ENCODE results near the gene TDP1.
A peak's percentile ranks its signal among the peaks of the same experiment; 100 is the strongest.

TDP1 gene

DNA sequence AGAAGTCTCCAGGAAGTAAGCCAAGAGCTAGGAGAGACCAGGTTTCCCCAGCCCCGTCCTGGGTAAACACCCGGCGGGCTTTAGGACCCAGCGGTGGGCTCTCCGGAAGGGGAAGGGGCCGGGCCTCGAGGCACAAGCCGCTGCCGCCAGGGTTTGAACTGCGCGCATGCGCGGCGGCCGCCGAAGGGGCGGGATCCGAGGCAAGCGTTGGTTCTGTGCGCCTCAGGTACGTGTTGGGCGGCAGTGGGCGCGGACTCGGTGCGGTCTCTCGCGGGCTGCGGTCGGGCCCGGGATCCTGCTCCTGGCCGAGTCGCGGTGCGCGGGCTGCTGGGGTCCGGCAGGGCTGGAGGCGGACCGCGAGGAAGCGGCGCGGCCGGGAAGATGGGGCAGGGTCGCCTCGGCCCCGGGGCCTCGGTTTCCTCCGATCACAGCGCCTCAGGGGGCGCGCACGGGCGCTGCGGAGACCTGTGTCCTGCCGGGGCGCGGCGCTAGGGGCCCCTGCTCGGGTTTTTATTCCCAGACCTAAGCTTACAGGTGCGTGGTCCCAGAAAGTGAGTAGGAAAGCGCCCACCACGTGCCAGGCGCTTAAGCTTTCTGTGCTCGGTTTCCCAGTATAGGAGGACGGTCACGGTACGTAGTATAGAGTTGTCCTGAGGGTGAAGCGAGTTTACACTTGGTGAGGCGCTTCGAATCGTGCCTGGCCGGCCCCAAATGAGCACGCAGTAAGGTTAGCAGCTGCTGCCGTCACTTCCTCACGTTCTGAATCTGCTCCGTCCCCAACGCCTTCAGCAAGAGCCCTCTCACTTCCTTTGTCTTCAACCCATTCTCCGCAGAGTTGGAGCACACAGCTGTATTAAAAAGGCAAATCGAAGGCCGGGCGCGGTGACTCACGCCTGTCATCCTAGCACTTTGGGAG lies at the start of gene TDP1:
Gene TDP1 (plus strand): TSS at position 183 of the 916 bp plus-strand sequence. CDS start 7,188 bp downstream, outside the sequence.
- DNase-seq: peak; percentile 94

DNA sequence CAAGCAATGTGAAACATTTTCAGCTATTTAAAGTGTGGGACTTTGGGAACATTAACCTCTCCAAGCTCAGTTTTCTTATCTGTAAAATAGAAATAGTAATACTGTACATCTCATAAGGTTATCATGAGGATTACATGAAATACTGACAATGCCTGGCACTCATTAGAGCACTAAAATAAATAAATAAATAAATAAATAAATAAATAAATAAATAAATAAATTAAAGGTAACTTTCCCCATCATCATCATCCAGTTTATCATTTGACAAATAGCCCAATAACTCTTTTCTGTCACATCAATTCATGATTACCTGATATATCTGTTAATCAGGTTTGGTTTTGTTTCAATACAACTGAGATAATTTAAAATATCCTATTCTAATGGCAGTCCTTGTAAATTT lies 49.7 kb upstream of the TDP1 start:
- DNase-seq: no peak

DNA sequence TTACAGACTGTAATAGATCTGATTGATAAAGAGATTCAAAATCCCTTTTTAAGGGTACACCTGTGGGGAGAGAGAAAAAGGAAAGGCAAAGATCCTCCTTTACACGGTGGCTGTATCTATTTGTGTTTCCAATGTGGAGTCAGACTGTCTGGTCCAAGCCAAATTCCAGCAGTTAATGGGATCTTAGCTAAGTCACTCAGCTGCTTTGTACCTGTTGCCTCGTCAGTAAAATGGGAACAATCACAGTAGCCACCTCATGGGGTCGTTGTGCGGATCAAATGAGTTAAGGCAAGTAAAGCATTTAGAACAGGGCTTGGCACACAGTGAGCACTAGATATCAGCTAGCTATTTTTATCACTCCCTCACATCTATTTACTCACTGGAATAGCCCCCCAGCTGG lies 48.1 kb upstream of the TDP1 start:
- no peak for DNase-seq

DNA sequence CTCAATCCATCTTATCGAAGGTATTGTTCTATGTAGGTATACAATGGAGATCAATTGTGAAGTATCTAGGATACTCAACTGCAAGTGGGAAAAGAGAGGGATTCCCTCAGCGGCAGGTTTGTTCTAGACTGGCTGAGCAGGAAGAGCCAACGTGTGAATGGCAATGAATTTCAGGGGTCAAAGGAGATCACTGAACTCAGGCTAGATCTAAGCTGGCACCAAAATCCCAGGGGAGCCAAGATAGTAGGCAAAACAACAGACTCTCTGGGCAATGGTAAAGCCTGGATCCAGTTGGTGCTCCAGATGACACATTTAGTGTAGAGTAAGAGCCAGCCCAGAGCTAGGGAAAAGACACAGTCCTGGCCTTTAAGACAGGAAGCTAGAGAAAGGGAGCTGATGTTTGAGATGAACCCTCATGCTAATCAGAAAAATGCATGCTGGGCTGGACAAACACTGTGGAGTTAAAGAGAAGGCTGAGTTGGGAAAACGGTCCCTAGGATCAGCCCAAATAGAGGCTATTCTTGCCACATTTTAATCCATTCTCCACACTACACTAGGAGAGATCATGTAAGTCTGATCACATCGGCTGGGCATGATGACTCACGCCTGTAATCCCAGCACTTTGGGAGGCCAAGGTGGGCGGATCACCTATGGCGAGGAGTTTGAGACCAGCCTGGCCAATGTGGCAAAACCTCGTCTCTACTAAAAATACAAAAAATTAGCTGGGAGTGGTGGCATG lies 46.8 kb upstream of the TDP1 start:
- no peak for DNase-seq

DNA sequence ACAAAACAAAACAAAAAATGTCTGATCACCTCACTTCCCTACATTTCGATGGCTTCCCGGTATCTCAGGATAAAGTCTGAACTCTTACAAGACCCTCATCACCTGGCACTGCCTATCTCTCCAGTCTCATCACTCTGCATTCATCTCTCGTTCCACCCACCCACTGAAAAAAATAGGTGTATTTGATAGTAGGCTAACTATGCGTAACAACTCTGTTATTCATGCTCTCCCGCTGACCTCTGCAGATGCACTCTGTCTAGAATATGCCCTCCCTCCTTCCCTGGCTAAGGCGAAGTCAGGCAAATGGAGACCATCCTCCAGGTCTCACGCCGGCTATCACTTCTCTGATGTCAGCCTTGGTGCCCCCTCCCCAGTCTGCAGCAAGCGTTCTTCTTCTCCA lies 46.1 kb upstream of the TDP1 start:
- DNase-seq: no peak

DNA sequence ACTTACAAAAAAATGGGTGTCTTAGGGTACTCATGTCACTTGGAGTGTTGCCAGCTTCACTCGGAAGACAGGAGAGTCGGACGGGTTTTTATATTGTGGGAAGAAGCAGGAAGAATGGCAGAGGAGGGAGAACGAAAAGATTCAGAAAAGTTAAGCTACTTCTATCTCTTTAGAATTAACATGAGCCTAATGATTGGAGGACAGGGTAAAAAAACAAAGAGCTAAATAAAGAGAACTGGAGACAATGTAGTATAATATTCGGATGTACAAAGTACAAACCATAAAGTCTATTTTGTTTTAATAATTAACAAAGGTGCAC lies 45.1 kb upstream of the TDP1 start:
- DNase-seq: no peak

DNA sequence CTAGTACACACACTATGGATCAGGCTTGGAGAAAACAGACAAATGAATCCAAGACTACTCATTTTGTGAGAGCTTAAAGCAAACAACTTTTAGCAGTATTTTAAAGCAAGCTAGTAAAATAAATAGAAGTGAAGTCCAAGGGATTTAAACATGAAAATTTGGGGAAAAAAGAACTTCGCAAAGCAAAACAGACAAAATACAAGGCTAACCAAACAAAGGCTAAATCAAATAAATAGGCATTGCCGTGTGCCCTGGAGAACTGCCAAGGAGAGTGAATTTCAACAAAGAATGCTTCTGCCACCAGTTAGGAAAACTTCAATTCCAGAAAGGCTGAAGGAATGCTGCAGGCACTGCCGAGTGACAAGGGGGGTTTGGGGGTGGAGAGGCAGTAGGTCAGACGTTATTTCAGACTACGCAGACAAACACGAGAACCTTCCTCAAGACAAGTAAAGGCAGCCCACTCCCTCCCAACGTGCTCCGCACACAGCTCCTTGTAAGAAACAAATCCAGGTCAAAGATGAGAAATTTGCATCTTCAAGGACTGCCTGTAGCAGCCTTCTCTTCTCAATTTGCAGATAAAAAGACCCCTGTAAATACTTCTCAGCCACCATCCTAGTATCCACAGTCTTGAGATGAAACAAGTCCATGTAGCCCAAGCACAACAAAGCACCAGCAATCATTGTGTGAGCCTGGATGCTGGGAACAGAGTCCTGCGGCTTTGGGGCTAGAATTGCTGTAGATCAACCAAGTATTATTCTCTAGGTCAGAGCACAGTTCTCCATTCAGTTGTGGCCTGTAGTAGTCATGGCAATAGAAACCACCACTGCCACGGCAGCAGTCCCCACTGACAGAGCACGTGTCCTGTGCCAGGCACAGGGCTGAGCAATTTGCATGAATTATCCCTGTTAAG lies 44.5 kb upstream of the TDP1 start:
- no peak for DNase-seq

DNA sequence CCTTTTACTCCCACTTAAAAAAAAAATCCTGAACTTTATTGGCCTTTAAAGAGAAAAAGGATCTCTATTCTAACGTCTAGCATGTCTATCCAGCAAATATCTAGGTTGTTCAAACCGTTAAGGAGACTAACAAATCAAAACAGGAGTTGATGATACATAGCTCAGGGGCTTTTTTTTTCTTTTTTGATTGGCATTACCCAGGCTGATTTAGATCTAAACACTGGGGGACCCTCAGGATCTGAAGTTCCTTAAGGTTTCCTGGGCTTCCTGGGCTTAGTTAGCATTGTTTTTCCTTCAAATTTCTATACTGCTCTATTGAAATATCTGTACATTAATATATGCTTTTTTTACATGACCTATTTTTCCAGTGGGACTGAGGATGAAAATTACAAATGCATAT lies 43.5 kb upstream of the TDP1 start:
- DNase-seq: no peak

DNA sequence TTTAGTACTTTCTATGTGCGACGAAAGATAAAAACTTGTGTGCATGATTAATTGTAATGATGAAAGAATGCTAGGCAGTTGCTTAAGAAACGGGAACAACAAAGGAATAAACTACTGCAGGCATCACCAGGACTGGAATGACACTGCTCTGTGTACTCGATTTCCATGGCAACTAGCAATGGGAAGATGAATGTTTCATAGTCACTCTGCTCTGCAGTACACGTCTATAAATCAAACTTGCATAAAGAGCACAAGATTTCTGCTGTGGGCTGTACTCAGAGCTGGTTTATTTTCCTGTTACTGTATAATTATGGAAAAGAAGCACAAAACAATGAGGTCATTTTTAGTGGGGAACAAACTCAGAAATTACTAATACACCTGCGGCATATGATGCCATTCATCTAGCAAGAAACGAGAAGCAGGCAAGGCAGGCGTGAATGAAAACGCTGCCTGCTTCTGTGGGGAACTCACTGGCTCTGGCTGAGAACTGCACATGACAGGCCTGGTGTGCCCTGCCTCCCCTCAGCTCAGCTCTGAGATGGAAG lies 43.0 kb upstream of the TDP1 start:
- DNase-seq: peak; percentile 13

DNA sequence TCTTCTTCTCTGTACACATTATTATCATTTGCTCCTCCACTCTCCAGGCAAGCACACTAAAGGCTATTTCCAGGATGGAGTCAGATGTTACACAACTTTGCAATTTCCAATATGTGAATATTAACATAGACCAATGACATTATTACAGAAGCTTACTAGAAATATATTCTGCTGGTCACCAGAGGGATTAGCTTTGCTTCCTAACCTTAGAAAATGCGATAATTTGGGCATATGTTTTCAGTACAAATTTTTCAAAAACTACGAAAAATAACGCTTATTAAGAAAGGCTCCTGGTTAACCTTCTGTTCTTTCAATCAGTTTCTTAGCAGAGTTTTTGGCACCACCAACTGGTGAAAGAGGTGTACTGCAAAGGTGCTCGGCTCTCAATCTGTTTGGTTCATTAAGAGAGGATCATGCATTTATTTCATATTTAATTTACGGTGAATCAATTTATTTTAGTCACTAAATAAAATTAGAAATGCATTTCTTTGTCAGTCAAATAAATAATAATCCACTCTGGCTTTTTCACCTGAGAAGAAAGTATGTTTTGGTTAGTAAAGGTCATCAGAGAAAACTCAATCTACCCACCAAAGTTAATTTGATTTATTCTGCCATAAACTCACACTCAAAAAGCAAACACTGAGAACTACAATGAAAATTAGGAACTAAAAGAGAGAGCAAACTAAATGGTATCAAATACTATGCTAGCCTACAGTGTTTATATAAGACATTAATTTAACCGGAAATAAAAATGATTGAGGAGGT lies 40.4 kb upstream of the TDP1 start:
- DNase-seq: peak; percentile 69

DNA sequence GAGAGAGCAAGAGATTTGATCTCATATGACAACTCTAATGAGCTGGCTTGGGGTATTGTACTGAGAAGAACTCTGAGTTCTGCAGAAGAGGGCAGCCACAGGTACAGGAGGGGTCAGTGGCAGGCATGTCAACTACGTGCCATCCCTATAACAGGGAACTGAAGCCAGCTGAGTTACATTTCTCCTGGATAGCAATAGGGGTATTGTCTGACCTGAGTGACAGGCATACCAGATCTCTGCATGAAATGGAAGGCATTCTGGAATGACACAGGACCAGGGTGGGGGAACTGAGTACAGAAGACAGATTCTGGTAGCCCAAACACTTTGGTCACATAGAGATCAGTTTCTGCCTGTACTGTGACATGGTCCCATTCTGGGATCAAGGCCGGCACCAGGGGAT lies 37.0 kb upstream of the TDP1 start:
- DNase-seq: no peak

DNA sequence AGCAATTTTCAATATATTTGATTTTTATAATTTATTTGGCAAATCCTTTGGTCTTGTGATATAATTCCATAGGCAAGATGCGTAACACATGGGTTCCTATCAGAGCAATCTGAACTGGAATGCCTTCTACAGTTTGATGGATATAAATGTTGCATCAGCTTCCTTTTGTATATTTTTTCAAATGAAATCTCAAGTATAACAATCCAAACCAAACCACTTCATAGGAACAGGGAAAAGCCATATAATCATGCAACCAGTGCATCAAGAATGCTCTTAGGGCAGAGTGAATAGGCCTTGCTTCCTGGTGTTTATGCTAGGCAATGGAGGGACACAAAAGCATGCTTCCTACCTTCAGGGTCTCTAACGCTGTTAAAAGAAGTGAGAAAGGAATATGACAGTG lies 35.7 kb upstream of the TDP1 start:
- no peak for DNase-seq

DNA sequence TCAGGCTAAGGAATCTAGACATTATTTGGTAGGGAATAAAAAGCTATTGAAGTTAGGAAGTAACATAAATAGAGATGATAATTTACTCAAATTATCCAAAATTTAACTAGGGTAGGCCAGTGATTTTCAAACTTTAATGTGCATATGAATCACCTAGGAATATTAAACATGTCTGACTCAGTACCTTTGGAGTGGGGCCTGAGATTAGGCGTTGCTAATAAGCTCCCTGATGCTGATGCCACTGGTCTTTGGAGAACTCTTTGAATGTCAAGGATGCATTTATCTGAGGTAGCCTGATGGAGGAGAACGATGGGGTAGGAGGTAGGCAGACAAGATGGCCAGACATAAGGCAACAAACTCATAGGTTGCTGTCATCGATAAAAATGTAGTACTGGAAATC lies 34.4 kb upstream of the TDP1 start:
- no peak for DNase-seq

DNA sequence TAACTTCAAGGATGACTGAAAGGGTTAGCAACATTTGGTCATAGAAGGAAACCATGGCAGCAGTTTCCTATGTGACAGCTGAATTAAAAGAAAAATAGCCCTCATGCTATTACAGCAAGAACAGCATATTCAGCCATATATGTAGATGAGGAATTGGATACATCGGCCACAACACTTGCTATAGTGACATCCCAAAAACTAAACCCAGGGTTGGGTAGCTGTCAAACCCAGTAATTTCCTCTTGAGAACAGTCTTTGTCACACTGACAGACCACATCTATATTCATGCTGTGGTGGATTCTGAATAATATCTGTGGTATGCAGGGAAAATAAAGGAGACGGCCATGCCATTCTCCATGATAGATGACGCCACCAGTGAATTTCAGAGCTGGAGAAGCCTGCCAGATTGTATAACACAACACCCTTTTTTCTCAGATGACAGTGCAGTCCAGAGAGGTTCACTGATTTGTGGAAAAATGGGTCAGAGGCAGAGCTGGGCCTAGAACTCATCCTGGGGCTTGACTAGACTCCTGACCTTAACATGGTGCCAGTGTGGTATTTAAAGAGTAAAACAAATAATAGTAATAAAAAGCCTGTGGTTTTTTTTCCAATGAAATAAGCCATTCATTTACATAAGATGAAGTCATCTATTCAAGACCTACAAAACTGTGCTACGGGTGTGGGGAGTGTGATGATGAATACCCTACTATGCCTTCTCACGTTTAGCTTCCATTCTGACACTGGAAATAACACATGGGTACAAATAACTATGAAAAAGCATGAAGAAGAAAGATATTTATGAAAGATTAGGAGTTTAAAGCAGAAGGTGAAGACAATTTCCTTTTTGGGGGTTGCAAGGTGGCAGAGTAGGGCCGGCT lies 33.5 kb upstream of the TDP1 start:
- no peak for DNase-seq

DNA sequence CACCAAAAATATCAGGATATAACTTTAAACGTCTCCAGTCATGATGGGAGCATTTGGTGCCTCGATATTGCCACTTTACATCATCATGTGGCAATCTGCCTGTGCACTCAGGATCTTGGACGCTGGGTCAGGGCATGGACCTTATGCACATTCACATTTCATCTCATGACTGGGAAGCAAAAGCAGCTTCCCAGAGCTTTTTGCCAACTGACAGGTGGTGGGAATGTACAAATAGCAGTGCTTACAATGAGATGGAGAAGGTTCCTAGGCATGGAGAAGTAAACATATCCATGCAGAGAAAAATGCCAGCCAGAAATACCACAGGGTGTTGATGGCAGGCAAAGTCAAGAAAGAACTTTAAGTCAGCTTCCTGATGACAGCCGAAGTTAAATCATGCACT lies 31.5 kb upstream of the TDP1 start:
- DNase-seq: no peak

DNA sequence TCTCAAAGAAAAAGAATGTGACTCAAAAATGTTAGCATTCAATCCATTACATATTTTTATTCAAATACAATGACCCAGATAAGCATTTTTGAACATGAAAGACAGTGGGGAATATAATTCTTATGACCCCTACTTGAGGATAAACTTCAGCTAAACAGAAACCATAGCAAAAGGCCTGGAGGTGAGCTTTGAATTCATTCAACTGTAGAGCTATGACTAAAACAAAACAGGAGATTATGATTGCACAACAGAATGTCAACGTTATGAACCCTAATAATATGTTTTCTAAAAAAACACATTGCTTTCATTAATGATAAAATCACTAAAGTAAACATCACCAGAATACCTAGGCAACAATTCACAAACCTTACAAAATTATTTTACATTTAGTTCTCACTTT lies 29.0 kb upstream of the TDP1 start:
- no peak for DNase-seq

DNA sequence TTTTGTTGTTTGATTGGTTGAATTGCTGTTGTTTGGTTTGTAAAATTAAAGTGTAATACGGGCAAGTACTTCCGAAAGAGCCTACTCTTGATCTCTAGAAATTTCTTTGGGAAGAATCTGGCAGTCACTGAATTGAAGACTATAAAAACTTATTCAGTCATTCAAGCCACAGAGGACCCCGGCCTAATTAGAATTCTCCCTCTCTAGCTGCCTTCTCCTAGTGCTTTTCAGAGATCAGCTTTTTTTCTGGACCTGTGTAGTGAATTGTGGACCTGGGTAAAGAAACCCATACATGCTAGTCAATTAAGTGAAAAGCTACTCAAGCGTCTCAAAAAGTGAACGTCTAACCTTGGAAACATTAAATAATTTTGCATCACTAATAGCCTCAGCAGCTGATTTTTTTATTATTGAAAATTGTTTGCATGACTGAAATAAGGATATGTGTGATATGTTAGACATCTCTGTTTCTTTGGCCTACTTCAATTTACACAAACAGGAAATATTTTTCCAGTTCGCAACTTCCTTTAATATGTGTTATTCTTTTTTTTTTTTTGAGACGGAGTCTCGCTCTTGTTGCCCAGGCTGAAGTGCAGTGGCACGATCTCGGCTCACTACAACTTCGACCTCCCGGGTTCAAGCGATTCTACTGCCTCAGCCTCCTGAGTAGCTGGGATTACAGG lies 28.4 kb upstream of the TDP1 start:
- DNase-seq: no peak

DNA sequence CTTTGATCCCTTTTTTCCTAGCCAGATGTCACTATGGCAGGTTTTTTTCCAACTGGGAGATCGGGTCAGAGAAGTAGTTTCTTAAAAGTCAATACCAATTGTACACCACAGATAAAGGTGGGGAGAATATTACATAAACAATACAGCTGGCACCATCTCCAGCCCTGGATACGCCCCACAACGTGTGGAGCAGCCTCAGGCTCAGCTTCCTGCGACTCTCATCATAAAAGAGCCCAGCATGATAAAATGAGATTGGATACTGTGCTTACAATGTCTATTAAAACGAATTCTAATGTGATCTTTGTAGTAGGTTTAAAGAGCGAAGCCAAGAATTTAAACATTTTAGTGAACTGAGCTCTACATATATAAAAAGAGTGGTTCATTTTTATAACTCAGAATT lies 22.7 kb upstream of the TDP1 start:
- no peak for DNase-seq

DNA sequence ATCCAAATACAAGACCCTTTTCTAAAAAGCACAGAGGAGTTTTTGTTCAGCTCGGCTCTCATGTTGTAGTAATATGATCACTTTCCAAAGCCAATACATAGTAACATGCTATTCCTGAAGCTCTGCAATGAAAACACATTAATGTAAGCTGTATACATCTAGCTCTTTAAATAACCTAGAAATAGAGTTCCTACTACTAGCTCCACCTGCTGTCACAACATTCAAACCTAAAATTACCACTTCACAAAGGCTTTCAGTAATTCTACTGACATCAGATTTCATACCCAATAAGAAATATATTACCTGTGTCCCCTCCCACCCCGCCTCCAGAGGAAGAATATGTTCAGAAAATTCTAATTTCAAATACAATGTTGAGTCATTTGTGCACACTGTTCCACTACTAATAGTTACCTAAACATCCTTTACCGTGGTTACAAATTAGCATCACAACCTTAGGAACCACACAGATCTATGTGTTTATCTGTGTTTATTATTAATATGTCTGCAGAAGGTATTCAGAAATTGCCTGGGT lies 19.0 kb upstream of the TDP1 start:
- no peak for DNase-seq

DNA sequence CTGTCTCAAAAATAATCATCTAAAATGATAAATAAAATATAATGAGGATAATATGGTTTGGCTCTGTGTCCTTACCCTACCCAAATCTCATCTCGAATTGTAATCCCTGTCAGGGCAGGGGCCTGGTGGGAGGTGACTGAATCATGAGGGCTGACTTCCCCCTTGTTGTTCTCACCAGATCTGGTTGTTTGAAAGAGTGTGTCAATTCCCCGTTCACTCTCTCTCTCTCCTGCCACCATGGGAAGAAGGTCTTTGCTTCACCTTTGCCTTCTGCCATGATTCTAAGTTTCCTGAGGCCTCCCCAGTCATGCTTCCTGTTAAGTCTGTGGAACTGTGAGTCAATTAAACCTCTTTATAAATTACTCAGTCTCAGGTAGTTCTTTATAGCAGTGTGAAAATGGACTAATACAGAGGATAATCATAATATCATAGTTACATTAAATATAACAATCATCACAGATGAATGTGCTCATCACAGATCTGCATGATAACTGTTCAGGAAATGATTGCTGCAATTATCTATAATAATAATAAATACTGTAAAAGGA lies 13.8 kb upstream of the TDP1 start:
- no peak for DNase-seq
